GM18868 (cell line): ENCODE measurements around the gene RRN3.
"Not testable (repeated sequence)": the region's sequence is repeated elsewhere in the genome, so short reads cannot be mapped to it uniquely, and the experiment has no call there.

Experiments used
- ATAC-seq: cut with Tn5 transposase; IDR thresholded peaks from one replicate; pipeline ENCODE4 v1.9.1; 2021; ENCODE audit warnings: mild to moderate bottlenecking, moderate library complexity; ENCODE audit not compliant: unreplicated experiment

Gene RRN3

DNA sequence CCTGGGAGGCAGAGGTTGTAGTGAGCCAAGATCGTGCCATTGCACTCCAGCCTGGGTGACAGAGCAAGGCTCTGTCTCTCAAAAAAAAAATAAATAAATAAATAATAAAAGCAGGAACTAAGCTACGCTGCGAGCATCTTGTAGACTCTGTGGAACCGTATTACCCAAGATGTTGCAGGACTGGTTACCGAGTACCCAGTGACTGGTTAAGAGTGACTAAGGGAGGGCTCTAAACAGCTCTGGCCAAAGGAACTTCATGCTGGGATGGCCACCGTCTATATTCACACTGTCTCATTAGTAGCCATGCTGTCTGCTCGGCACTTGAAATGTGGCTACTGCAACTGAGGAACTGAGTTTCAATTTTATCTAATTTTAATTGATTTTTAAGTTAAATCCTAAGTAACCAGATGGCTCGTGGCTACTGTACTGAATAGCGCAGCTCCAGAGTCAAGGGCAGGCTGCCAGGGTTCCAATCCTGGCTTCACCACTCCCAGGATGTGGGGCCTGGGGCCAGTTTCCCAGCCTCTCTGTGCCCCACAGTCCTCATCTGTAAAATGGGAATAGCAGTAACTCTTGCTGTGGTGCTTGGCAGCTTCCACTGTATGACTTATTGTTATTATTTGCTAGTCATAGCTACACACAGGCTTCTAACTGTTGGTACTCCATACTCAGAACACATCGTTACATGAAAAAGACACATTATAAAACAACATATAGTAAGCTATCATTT is 41.2 kb downstream of the RRN3 start:
- no peak for ATAC-seq

DNA sequence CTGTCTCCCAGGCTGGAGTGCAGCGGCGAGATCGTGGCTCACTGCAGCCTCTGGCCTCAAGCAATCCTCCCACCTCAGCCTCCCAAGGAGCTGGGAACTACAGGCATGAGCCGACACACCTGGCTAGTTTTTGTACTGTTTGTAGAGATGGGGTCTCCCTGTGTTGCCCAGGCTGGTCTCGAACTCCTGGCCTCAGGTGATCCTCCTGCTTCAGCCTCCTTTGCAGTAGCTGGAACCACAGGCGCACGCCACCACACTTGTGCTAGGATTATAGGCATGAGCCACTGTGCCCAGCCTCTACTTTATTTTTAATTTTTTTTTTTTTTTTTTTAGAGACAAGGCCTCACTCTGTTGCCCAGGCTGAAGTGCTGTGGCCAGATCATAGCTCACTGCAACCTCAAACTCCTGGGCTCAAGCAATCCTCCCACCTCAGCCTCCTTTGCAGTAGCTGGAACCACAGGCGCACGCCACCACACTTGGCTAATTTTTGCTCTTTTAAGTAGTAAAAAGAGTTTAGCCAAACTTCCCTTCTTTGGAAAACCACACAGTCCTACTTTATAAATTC is 42.6 kb downstream of the RRN3 start:
- ATAC-seq: no peak

DNA sequence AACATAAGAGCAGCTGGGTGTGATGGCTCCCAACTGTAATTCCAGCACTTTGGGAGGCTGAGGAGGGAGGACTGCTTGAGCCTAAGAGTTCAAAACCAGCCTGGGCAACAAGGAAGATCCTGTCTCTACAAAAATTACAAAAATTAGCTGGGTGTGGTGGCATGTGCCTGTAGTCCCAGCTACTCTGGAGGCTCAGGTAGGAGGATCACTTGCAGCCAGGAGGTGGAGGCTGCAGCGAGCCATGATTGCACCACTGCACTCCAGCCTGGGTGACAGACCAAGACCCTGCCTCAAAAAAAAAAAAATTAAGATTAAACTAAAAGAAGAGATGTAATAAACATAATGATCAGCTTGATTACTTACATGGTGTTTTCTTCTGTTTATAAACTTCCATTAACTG is 43.6 kb downstream of the RRN3 start:
- ATAC-seq: not testable (repeated sequence)

DNA sequence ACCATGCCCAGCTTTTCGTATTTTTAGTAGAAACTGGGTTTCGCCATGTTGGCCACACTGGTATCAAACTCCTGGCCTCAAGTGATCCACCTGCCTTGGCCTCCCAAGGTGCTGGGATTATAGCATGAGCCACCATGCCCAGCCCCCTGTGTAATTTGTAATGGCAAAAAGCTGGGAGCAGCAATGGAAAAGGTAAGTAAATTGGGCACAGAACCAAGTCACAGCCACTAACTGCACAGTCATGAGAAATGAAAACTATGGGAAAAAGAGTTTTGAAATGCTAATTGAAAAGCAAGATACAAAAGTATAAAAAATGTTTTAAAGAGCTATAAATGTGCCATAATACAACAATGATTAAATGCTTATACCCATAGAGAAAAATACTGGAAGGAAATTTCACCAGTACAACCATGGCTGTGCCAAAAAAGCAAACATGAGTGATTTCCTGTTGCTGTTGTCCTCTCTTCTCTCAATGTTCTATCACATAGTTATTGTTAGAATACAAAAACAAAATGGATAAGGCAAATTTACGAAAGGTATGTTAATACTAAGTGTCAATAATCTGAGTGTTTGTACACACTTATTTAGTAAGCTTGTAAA is 44.4 kb downstream of the RRN3 start:
- ATAC-seq: no peak

DNA sequence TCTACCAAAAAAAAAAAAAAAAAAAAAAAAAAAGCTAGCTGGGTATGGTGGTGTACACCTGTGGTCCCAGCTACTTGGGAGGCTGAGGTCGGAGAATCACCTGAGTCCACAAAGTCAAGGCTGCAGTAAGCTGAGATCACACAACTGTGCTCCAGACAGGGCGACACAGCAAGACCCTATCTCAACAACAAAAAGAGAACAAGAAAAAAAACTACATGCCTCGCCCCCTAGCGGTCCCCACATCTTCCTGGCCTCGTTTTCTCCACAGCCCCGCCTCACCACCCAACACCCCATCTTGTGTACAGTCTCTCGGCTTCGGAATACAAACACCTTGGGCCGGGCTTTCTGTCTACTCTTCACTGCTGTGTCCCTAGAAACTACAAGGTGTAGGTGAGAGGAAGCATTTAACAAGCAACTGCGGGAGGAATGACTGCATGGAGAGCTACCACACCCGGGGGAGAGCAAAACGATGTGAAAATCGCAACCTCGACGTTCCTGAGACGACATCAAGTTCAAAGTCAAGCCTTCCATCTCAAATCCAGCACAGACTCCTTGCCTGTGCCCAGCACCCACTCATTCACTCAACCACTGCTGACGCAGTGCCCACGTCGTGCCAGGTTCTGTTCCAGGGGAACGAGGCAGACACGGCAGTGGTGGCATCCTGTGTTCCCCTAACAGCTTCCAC is 47.2 kb downstream of the RRN3 start:
- no peak for ATAC-seq

DNA sequence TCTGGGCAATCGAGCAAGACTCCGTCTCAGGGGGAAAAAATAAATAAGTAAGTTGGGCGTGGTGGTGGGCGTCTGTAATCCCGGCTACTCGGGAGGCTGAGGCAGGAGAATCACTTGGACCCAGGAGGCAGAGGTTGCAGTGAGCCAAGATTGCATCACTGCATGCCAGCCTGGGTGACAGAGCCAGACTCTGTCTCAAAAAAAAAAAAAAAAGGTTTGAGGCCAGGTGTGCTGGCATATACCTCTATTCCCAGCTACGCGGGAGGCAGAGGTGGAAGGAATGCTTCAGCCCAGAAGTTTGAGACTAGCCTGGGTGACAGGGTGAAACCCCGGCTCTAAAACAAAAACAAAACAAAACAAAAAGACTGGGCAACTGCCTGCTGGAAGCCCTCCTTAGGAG is 48.8 kb downstream of the RRN3 start:
- ATAC-seq: not testable (repeated sequence)

DNA sequence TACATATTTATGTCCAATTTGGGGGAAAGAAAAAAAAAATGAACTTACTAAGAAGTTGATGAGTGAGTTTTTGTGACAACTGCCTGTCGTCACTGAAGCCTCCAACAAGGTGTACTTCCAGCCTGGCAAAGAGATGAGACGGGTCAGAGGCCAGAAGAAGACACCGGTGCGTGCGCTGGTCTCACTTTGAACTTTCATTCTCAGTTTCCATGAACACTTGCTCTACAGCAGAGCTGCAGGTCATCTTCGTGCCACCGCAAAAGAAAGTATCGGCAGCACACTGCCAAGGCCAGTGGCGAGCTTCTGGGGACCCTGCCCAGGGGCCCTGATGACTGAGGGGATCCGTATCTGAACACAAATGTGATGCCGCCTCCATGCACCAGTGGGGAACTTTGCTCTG is 49.8 kb downstream of the RRN3 start:
- no peak for ATAC-seq

DNA sequence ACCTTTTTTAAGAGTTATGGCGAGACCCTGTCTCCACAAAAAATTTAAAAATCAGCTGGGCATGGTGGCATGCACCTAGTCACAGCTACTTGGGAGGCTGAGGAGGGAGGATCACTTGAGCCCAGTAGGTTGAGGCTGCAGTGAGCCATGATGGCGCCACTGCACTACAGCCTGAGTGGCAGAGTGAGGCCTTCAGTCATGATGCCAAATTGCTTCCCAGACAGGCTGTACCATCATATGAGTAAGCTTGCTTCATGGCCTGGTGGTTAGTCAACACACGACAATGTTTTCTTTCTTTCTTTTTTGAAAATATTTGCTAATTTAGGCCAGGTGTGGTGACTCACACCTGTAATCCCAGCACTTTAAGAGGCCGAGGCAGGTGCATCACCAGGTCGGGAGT is 50.7 kb downstream of the RRN3 start:
- no peak for ATAC-seq

DNA sequence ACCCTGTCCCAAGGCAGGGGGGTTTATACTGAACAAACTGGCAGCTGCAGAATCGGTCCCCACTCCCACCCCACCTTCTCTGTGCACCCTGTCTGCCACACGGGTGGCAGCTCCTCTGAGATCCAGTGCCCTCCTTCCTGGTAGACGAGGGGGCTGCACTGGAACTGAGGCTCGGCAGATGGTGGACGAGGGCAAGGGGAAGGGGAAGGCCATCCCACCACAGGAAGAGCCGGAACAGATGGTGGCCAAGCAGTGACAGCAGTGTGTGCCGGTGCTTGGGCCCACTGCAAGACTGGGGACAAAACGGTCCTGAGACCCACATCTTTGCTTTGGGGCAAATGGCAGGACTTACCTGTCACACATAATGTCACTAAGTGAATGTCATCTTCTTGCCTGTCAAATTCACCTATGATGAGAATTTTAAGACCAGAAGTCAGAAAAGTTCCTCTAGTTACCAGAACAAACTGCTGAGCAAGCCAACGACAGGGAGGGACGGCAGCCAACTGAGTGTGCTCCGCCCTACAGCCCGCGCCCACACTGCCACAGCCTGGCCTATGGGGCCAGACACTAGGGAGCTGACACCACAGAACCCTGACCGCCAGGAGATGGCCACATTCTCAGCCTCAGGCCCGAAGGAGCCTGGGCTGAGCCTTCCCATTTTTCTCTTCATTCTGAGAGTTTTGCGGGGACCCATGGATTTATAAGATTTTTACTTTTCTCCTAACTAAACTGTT is 52.6 kb downstream of the RRN3 start:
- no peak for ATAC-seq

DNA sequence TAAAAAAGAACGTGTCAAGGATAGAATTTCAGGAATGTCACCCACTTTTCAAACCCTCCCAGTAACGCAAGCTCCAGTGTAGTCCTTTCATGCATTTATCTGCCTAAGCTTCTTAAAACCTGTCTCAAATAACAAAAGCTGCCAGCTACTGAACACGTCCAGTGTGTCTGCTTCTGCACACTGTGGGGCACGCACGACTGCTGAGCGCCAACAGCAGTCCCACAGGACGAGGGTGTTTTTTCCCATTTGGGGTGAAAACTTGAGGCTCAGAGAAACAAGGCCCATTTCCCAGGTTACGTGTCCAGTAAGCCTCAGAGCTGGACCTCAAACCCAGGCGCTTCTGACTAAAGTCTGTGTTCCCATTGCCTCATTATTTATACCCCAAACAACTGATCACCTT is 55.4 kb downstream of the RRN3 start:
- no peak for ATAC-seq

DNA sequence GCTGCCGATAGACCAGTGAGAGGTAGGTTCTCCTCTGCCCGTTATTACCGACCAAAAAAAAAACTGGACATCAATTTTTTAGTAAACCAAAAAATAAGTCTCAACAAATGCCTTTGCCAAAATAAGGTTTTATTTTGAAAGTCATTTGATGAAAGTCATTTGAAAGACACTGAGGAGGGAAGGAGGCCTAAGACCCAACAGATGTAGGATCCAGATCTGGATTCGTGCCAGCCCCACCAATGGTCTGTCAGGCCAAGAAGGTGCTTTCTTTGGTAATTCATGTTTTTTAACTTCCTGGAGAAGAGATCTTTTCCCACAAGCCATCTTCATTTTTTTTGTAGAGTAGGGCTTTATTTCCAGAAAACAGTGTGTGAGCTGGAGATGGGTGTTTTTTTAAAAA is 56.3 kb downstream of the RRN3 start:
- no peak for ATAC-seq

DNA sequence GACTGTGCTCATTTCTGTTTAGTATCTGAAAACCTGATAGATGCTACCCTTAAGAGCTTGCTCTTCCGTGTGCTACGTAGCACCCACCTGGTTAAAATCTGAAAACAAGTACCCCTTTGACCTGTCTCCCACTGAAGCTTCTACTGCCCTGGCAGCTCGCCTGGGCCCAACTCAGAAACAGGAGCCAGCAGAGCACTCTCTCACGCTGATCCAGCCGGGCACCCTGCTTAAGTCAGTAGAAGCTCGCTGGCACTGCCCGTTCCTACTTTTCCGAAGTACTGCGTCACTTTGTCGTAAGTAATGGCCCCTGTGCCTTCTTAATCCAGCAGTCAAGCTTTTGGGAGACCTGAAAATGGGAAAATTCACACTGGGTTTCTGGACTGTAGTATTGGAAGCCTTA is 57.1 kb downstream of the RRN3 start:
- no peak for ATAC-seq

DNA sequence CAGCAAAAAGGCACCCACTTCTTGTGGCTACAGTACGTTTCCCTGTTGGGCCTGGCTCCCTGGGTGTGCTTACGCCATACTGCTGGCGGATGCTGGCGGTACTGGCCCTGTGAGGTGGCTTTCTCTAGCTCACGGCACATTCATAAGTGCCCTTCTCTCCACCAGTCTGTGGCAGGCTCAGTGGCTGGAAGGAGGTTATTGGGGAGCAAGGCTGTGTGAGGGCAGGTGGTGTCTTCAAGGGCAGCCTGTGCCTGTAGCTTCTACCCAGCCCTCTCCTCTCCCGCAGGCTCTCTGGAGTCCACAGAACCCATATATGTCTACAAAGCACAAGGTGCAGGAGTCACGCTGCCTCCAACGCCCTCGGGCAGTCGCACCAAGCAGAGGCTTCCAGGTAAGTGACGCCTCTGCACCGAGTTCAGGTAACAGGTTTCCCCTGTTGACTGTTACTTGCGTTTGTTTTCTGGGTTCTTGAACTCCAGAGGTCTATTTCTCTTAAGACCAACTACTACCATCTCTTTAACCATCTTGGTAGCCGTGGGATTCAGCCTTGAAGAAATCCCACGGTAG is 58.8 kb downstream of the RRN3 start:
- no peak for ATAC-seq

DNA sequence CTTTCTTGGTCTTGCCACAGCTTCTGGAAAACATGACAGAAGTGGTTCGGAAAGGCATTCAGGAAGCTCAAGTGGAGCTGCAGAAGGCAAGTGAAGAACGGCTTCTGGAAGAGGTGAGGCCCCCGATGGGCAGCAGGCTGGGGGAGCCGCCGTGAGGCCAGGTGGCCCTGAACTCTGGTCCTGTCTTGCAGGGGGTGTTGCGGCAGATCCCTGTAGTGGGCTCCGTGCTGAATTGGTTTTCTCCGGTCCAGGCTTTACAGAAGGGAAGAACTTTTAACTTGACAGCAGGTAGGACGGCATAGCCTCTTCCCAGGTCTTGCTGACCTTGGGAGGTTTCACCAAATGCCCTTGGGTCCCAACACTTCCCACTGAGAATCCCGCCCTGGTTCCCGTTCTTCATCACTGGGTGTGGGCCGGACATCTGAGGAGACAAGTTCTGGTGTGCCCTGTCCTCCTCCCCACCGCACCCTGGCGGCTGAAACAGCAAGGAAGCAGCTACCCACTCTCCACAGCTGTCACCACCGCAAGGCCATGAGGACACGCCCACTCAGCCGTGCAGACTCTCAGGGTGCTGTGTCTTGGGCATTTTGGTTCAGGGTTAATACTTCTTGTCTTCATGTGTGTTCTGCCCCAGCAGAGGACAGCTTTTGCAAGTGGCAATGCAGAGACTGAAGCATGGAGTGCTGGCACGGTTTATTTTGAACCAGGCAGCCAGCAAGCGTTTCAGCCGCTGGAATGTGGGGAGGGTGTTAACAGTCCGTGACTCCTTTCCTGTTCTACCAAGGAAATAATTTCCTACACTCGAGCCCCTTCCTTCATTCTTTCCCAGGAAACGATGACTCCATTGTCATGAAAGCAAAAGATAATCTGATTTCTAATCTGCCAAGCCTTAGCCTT is 59.6 kb downstream of the RRN3 start:
- ATAC-seq: no peak

DNA sequence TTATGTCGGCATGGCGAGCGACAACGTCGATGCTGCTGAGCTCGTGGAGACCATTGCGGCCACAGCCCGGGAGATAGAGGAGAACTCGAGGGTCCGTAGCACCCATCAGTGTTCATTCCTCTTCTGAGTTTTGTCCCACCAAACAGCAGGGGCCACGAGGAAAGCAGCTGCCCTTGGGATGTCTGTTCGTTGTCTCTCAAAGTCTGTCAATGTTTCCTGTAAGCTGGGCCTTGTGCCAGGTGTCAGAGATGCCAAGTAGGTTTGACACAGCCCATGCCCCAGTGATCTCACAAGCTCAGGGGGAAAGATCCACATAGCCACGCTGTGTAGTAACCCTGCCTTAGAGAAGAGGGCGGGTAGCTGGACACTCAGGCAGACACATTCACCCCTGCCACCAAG is 60.8 kb downstream of the RRN3 start:
- ATAC-seq: no peak

DNA sequence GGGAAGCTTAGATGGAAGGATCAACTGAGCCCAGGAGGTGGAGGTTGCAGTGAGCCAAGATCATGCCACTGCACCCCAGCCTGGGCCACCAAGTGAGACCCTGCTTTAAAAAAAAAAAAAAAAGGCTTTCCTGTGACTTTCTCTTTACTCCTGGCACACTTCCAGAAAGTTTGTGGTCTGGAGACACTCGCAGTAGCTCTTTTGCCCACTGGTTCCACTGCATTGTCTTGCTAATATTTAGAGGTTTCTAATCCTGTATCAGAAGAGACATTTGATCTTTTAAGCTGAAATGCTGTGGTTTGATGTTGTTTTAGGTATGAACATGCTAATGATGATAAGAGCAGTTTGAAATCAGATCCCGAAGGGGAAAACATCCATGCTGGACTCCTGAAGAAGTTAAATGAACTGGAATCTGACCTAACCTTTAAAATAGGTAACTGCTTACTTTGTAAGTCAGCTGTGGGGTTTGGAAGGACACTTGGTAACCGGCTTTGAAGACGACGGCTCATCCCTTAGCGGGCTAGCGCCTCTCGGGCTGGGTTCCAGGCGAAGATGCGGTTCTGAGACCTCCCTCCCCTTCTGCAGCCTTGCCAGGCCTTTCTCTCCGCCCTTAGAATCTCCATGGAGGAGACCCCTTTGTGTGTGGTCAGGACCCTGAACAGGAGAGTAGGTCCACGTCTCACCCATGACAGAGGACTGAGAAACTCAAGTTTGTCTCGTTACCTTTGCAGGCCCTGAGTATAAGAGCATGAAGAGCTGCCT is 61.3 kb downstream of the RRN3 start:
- no peak for ATAC-seq

DNA sequence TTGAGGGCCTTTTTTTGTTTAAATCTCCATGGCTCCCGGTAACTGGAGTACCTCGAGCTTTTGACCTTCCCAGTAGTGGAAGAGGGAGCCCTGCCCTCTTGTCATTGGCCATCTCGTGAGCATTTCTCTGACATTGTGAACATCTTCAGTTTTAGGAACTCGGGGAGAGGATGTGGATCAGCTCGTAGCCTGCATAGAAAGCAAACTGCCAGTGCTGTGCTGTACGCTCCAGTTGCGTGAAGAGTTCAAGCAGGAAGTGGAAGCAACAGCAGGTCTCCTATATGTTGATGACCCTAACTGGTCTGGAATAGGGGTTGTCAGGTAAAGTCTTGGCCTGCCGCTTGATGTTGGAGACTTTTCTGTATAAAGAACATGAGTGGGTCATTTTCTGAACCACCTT is 62.5 kb downstream of the RRN3 start:
- ATAC-seq: no peak

DNA sequence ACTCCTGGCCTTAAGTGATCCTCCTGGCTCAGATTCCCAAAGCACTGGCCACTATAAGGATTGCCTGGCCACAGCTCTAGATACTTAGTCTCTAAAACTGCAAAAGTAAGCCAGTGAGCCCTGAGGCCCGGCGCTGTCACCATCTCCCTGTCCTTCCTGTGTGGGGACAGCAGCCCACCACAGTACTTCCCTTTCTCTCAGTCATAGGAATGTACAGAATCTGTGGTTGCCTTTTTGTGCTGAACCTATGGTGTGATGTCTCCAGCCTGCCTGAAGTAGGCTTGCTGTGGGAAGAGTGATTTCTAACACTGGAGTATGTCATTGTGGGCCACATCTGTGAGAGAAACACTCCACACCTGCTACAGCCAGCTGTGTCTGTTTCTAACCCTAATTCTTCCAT is 62.9 kb downstream of the RRN3 start:
- ATAC-seq: no peak

DNA sequence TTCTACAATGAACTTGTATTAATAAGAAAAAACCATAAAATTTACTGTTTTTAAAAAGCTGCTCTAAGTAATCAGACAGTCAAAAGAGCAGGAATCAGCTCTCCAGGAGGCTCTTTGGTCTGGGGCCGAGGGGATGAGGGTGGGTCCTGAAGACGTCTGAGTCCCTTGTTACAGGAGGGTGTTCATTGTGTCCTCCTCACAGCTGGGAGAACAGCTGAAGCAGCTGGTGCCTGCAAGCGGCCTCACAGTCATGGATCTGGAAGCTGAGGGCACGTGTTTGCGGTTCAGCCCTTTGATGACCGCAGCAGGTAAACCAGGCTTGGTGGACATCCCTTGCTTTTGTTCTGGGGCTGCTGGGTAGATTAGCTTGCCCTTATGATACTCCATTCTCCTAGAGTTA is 64.3 kb downstream of the RRN3 start:
- not testable (repeated sequence) for ATAC-seq
